ENCODE data around the gene GRHL1. TPM values are rescaled to one million over a fixed set of nuclear protein-coding genes. Genes with fewer than 3 reads are reported as not detected.

GRHL1 gene
- total and polyA plus RNA-seq, 2 of the 8 experiments (the other 6 are each of a cell fraction or from before 2014, with no cell fraction given) = 1.3 to 3.6 TPM

GRCh38 chr2:9981655-9982054 lies 30.2 kb downstream of the GRHL1 start:
- CTCF ChIA-PET (ENCODE audit: partially characterized antibody) = interaction anchor here (1.0 to 6.1 kb wide), 4 partner anchors 11 to 204 kb away, joined by 3 to 61 read pairs (median 4); no protein-coding TSS in a partner anchor
- Histone ChIP-seq H2AK5ac (ENCODE audit: low read depth, low read length) (no peak overlapping the region), H2BK120ac (replicated peaks; ENCODE audit: low read depth, low read length) (no peak overlapping the region), H3K4me2 (ENCODE audit: insufficient read depth in 1 of 2, low read depth in 2 of 2, low read length in 2 of 2) (no peak overlapping the region), H3K23ac (ENCODE audit: insufficient read length) (no peak overlapping the region), H3K27ac (ENCODE audit: low read depth, low read length) (no peak overlapping the region), H4K8ac (ENCODE audit: extremely low read depth, insufficient read depth, low read length) (no peak overlapping the region), H3K9me3 (ENCODE audit: insufficient read depth in 2 of 2, low read depth in 1 of 2, low read length in 1 of 2) (no peaks in the 10 kb centered on the region), H3K4me3 (ENCODE audit: extremely low read depth in 1 of 4, insufficient read depth in 2 of 4, low read depth in 3 of 4, low read length in 4 of 4) (no peak overlapping the region), H3K4ac (replicated peaks; ENCODE audit: insufficient read length, low read depth, low read length) (no peak overlapping the region), H2BK5ac (ENCODE audit: low read depth, low read length) (no peak overlapping the region), H3K36me3 (ENCODE audit: control insufficient read depth in 2 of 4, insufficient read depth in 4 of 4, low read length in 3 of 4) (no peaks in the 10 kb centered on the region), H3K27me3 (replicated peaks in 1 of 4; ENCODE audit: control insufficient read depth in 3 of 4, extremely low read depth in 1 of 4, insufficient read depth in 3 of 4, low read length in 3 of 4) (no peaks in the 10 kb centered on the region; a peak in 1 of 7 replicates), H3K9ac (replicated peaks in 1 of 4; ENCODE audit: extremely low read depth in 1 of 4, low read depth in 3 of 4, low read length in 3 of 4) (no peak overlapping the region), H2AFZ (ENCODE audit: low read length) (no peak overlapping the region), H2BK15ac (ENCODE audit: low read length) (no peak overlapping the region), H3K56ac (replicated peaks; ENCODE audit: insufficient read length, low read depth, low read length) (no peak overlapping the region), H4K20me1 (replicated peaks in 1 of 2; ENCODE audit: control insufficient read depth in 1 of 2, insufficient read depth in 2 of 2, low read length in 2 of 2) (no peaks in the 10 kb centered on the region), H3K14ac (ENCODE audit: insufficient read length) (no peak overlapping the region), H4K91ac (replicated peaks; ENCODE audit: insufficient read length, low read length) (no peak overlapping the region), H3K18ac (ENCODE audit: extremely low read depth, low read length) (no peak overlapping the region), H4K5ac (ENCODE audit: insufficient read length, low read depth, low read length) (no peak overlapping the region), H3K79me1 (ENCODE audit: low read depth, low read length) (no peaks in the 10 kb centered on the region), H3K4me1 (replicated peaks in 1 of 4; ENCODE audit: control insufficient read depth in 3 of 4, insufficient read depth in 4 of 4, low read length in 3 of 4) (no peaks in the 10 kb centered on the region), H3K23me2 (ENCODE audit: low read depth, low read length) (no peaks in the 10 kb centered on the region), H2BK20ac (ENCODE audit: low read length) (no peak overlapping the region), H3K79me2 (ENCODE audit: control insufficient read depth in 1 of 2, insufficient read depth in 2 of 2, low read length in 2 of 2) (no peaks in the 10 kb centered on the region), H2BK12ac (ENCODE audit: low read depth, low read length) (no peak overlapping the region)
- WGBS, 2 experiments (ENCODE audit: extremely low coverage in 1 of 2, insufficient coverage in 1 of 2, insufficient read length in 1 of 2, insufficient replicate concordance in 2 of 2, low coverage in 1 of 2, low lambda C conversion rate in 2 of 2, missing lambda C conversion rate in 1 of 2) = 84% methylated on average over 3 of the region's 3 CpGs; no CpG with 5 or more reads in 1 of the 2 experiments
- POLR2A ChIA-PET (ENCODE audit: partially characterized antibody) = interaction anchor here (0.7 kb wide), 1 partner anchor 60 kb away, joined by 3 read pairs; no protein-coding TSS in a partner anchor
- DNase-seq (ENCODE audit: low read depth in 1 of 2, low spot score in 2 of 2) (no peak), FAIRE-seq (no peak)
- no peak for TF ChIP-seq KDM5A (IDR thresholded peaks at IDR 0.05; ENCODE audit: low read length)
- no peak for TF ChIP-seq CHD2 (IDR thresholded peaks at IDR 0.05; ENCODE audit: low read length)
- TF ChIP-seq POLR2A (IDR thresholded peaks at IDR 0.05; ENCODE audit: control extremely low read depth in 1 of 2, low read depth in 2 of 2, low read length in 2 of 2) = no peak

Measured in H1 (cell line).